ENCODE results near the gene AMN1.

DNA sequence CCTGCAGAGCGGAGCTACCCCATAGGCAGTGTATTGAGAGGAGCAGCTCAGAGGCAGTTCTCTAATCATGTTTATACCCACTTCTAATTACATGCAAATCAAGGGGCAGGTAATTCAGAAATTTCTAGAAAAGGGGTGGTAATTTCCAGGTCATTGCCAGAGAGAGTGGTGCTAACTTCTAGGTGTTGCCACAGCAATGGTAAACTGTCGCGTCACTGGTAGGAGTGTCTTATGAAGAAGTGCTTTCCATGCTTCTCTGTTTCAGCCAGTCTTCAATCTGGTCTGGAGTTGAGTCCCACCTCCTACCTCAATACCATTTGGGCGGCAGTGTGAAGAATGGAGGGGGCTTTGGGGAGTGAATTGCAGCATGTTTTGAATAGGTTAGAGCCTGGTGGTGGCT is 8.5 kb upstream of the AMN1 start:
- TF ChIP-seq, protein P1, sequence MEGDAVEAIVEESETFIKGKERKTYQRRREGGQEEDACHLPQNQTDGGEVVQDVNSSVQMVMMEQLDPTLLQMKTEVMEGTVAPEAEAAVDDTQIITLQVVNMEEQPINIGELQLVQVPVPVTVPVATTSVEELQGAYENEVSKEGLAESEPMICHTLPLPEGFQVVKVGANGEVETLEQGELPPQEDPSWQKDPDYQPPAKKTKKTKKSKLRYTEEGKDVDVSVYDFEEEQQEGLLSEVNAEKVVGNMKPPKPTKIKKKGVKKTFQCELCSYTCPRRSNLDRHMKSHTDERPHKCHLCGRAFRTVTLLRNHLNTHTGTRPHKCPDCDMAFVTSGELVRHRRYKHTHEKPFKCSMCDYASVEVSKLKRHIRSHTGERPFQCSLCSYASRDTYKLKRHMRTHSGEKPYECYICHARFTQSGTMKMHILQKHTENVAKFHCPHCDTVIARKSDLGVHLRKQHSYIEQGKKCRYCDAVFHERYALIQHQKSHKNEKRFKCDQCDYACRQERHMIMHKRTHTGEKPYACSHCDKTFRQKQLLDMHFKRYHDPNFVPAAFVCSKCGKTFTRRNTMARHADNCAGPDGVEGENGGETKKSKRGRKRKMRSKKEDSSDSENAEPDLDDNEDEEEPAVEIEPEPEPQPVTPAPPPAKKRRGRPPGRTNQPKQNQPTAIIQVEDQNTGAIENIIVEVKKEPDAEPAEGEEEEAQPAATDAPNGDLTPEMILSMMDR (IDR thresholded peaks at IDR 0.05): no peak
- TF ChIP-seq POLR2A (IDR thresholded peaks at IDR 0.05): no peak
